Measurements from ENCODE around the gene GPR18. TPM values are rescaled to one million over a fixed set of nuclear protein-coding genes. Genes with fewer than 3 reads are reported as not detected.

Gene GPR18
- total RNA-seq, 1 donor from 2014 or later: not detected

- no peaks in the 10 kb centered on the region for H3K4me1 ChIP-seq
- peaks cover 3% of the 10 kb centered on the region for H3K9me3 Mint-ChIP-seq
- H3K27ac Mint-ChIP-seq: no peak overlapping the region
- no peak overlapping the region for H3K4me3 Mint-ChIP-seq
- peaks cover 3% of the 10 kb centered on the region for H3K27me3 Mint-ChIP-seq (ENCODE audit: insufficient read depth, low read depth)
- TF ChIP-seq EZH2 (IDR thresholded peaks at IDR 0.05) (no peak), EZH2phosphoT487 (IDR thresholded peaks at IDR 0.05) (no peak), CTCF (IDR thresholded peaks at IDR 0.05) (no peak)
- peaks cover 8% of the 10 kb centered on the region for H4K20me1 ChIP-seq (ENCODE audit: low read depth)
- DNase-seq (ENCODE audit: low spot score): no peak
- H3K4me1 Mint-ChIP-seq: no peaks in the 10 kb centered on the region
- H3K36me3 Mint-ChIP-seq: peaks cover 13% of the 10 kb centered on the region
- no peak overlapping the region for H3K27ac ChIP-seq
- no peaks in the 10 kb centered on the region for H3F3A ChIP-seq (ENCODE audit: low read depth)
- no peaks in the 10 kb centered on the region for H3K27me3 ChIP-seq
- H2AFZ ChIP-seq (replicated peaks): no peak overlapping the region
- no peak overlapping the region for H3K9ac ChIP-seq
- no peaks in the 10 kb centered on the region for H3K79me2 ChIP-seq (ENCODE audit: low read depth)
- H3K4me3 ChIP-seq: no peak overlapping the region
- no peaks in the 10 kb centered on the region for H3K9me3 ChIP-seq (ENCODE audit: low read depth)
- no peaks in the 10 kb centered on the region for H3K36me3 ChIP-seq
- H3K4me2 ChIP-seq: no peak overlapping the region
Measured at GRCh38 chr13:99271249-99271648, 13.1 kb upstream of the GPR18 start.

- peaks cover under 1% of the 10 kb centered on the region for H3F3A ChIP-seq (ENCODE audit: low read depth)
- no peak overlapping the region for H2AFZ ChIP-seq (replicated peaks)
- H3K4me3 Mint-ChIP-seq: no peak overlapping the region
- TF ChIP-seq EZH2 (IDR thresholded peaks at IDR 0.05) (no peak), EZH2phosphoT487 (IDR thresholded peaks at IDR 0.05) (no peak), CTCF (IDR thresholded peaks at IDR 0.05) (no peak)
- H3K27ac ChIP-seq: no peak overlapping the region
- H3K9me3 ChIP-seq (ENCODE audit: low read depth): no peaks in the 10 kb centered on the region
- no peaks in the 10 kb centered on the region for H3K36me3 ChIP-seq
- H3K27me3 Mint-ChIP-seq (ENCODE audit: insufficient read depth, low read depth): peaks cover 3% of the 10 kb centered on the region
- H3K36me3 Mint-ChIP-seq: peaks cover 13% of the 10 kb centered on the region
- H3K4me2 ChIP-seq: no peak overlapping the region
- H3K79me2 ChIP-seq (ENCODE audit: low read depth): no peaks in the 10 kb centered on the region
- no peak overlapping the region for H3K27ac Mint-ChIP-seq
- no peak overlapping the region for H3K4me3 ChIP-seq
- DNase-seq (ENCODE audit: low spot score): no peak
- peaks cover 10% of the 10 kb centered on the region for H4K20me1 ChIP-seq (ENCODE audit: low read depth)
- H3K9me3 Mint-ChIP-seq: peaks cover 3% of the 10 kb centered on the region
- no peaks in the 10 kb centered on the region for H3K4me1 Mint-ChIP-seq
- no peak overlapping the region for H3K9ac ChIP-seq
- no peaks in the 10 kb centered on the region for H3K27me3 ChIP-seq
- no peaks in the 10 kb centered on the region for H3K4me1 ChIP-seq
Measured at GRCh38 chr13:99270518-99270917, 12.3 kb upstream of the GPR18 start.

GRCh38 chr13:99269627-99270241 is 11.6 kb upstream of the GPR18 start:
- peak; percentile 34 for DNase-seq (ENCODE audit: low spot score)
- Mint-ChIP-seq H3K27me3 (ENCODE audit: insufficient read depth, low read depth) (peaks cover 3% of the 10 kb centered on the region), H3K9me3 (peaks cover 3% of the 10 kb centered on the region), H3K4me3 (no peak overlapping the region), H3K4me1 (no peaks in the 10 kb centered on the region), H3K36me3 (peaks cover 13% of the 10 kb centered on the region), H3K27ac (no peak overlapping the region)
- H3K27me3 ChIP-seq: no peaks in the 10 kb centered on the region
- no peak for TF ChIP-seq EZH2 (IDR thresholded peaks at IDR 0.05)
- peak; percentile 54 for TF ChIP-seq CTCF (IDR thresholded peaks at IDR 0.05)
- no peak for TF ChIP-seq EZH2phosphoT487 (IDR thresholded peaks at IDR 0.05)
- no peaks in the 10 kb centered on the region for H3K9me3 ChIP-seq (ENCODE audit: low read depth)
- H3K9ac ChIP-seq: no peak overlapping the region
- H2AFZ ChIP-seq (replicated peaks): no peak overlapping the region
- no peak overlapping the region for H3K4me3 ChIP-seq
- peaks cover 8% of the 10 kb centered on the region for H3F3A ChIP-seq (ENCODE audit: low read depth)
- H3K79me2 ChIP-seq (ENCODE audit: low read depth): no peaks in the 10 kb centered on the region
- no peak overlapping the region for H3K4me2 ChIP-seq
- no peak overlapping the region for H3K27ac ChIP-seq
- H4K20me1 ChIP-seq (ENCODE audit: low read depth): peaks cover 17% of the 10 kb centered on the region
- no peaks in the 10 kb centered on the region for H3K36me3 ChIP-seq
- H3K4me1 ChIP-seq: no peaks in the 10 kb centered on the region

Data from neural progenitor cell (in vitro differentiated cells).